ENCODE results near the gene PCSK1N.

DNA sequence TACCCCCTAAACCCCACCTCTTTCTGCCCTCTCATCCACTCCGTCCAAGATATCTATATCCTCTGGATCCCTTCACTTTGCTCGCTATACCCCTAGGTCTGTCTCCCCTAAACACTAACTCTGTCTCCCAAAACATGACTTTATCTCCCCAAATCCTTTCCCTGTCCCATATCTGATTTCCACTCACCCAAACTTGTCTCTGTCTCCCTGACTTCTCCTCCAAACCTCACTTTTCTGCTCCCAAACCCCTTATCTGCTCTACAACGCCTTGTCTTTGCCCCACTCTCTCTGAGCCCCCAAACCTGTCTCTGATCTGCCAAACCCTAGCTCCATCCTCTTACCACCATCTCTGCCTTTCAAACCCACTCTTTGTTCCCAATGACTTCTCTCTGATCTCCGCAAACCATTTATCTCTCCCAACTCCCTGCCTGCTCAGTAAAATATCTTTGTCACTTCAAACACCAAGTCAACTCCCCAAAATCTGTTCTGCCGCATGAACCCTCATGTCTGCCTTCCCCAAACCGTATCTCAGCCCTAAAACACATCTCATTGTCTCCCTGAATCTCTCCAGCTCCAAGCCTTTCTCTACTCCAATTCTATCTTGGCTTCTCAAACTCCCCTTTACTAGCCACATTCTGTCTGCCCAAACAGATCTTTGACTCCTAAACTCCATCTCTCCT, 48.4 kb downstream of the PCSK1N start:
- no peak for TF ChIP-seq YY1 (IDR thresholded peaks at IDR 0.05; ENCODE audit: low read depth)
- TF ChIP-seq CEBPB (IDR thresholded peaks at IDR 0.05), result no peak
- TF ChIP-seq EP300 (IDR thresholded peaks at IDR 0.05; ENCODE audit: borderline replicate concordance), result no peak
- TF ChIP-seq, protein P1, sequence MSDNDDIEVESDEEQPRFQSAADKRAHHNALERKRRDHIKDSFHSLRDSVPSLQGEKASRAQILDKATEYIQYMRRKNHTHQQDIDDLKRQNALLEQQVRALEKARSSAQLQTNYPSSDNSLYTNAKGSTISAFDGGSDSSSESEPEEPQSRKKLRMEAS (IDR thresholded peaks at IDR 0.05), result no peak

Measured in Ishikawa (cell line).